ENCODE results near the gene FSTL5. TPM values are rescaled to one million over a fixed set of nuclear protein-coding genes. Genes with fewer than 3 reads are reported as not detected.

The FSTL5 gene
- total RNA-seq (2022; extraction: Qiagen RNA extraction; ENCODE audit: low read depth), result 0.03 to 0.06 TPM in 2 of 5 replicates, not detected in the others

DNA sequence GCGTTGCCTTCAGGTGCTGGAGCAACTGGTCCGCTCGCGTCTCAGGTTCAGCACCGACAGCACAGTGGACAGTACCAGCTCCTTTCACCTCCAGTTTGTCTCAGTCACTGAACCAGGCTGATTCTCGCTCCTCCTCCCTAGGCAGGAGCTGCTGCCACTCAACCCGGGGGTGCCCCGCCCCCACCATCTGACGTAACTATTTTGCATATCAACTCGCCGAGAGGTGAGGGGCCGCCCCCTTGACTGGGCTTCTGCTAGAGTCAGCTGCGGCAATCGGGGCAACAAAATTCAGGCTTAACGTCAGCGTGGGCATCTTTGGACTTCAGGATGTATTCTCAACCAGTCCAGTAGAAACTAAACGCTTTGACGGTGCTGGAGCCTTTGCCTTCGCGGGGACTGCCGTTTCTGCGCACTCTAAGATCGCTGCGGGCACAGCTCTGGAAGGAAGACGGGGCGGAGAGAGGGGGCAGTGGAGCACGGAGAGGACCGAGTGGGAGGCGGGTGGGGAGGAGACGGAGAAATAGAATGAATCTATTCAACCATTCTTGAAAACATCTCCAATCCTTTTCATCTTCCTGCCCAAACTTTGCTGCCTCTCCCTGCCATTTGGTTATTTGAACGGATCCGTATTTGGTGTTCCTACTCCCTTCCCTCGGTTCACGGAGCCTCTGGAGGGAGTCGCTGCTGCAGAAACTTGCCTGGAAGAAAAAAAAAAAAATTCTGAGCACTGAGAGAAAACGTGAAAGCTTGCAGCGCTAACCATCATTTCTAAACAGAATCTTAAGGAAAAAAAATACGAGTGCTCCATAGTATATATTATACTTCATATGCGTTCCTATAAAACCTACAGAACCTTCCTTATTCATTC, at the start of gene FSTL5:
TSS of gene FSTL5 (minus strand) at position 109 of the 868 bp plus-strand sequence. CDS start 52,604 bp downstream, outside the sequence.

